IMR-90 (cell line): ENCODE measurements around the gene LRRC7. TPM values are rescaled to one million over a fixed set of nuclear protein-coding genes. Genes with fewer than 3 reads are reported as not detected.

ENCODE experiments used
- ATAC-seq: fragments of 200-7000 bp; cut with Tn5 transposase; 2 replicates; pipeline ENCODE4 v1.9.1; 2020; ENCODE audit warnings: low read depth, mild to moderate bottlenecking, moderate library complexity
- BruUV-seq: library from RNA; stranded (reverse); fragments of 400-500 nt; replicated peaks from 2 replicates; lab custom pipeline; 2021; lab: Mats Ljungman, UMichigan
- CTCF ChIA-PET: fragments of 300-600 bp; formaldehyde crosslinking; extraction: SDS; loops from one replicate; lab custom pipeline; 2021; ENCODE audit warnings: antibody characterized with exemption; lab: Yijun Ruan, JAX
- POLR2A ChIA-PET: fragments of 300-600 bp; sonication (Branson Sonifier 250); formaldehyde crosslinking; loops from one replicate; lab custom pipeline; 2022; ENCODE audit warnings: antibody characterized with exemption; ENCODE audit not compliant: unreplicated experiment; lab: Charles Lee
- DNase-seq: peaks from one replicate; pipeline ENCODE4 v3.0.0; 2013
- H2AFZ ChIP-seq: replicated peaks from 2 replicates; pipeline ENCODE3; 2013; ENCODE audit warnings: low read length, mild to moderate bottlenecking; ENCODE audit not compliant: poor library complexity
- H2AK5ac ChIP-seq: 2 replicates; pipeline ENCODE4 v1.6.1; 2013; ENCODE audit warnings: low read depth, low read length, inconsistent platforms
- H2AK9ac ChIP-seq: replicated peaks from 2 replicates; pipeline ENCODE3; 2013; ENCODE audit warnings: mild to moderate bottlenecking, low read depth, low read length, moderate library complexity; ENCODE audit not compliant: poor library complexity
- H2BK120ac ChIP-seq: 2 replicates; pipeline ENCODE4 v1.6.1; 2013; ENCODE audit warnings: low read depth, low read length, inconsistent platforms
- H2BK15ac ChIP-seq: 3 replicates; pipeline ENCODE4 v1.6.1; 2013; ENCODE audit warnings: low read depth, low read length, inconsistent platforms
- H2BK20ac ChIP-seq: 2 replicates; pipeline ENCODE4 v1.6.1; 2013; ENCODE audit warnings: low read depth, mild to moderate bottlenecking, inconsistent platforms, low read length, moderate library complexity
- H2BK5ac ChIP-seq: 2 replicates; pipeline ENCODE4 v1.6.1; 2013; ENCODE audit warnings: mild to moderate bottlenecking, low read depth, low read length, inconsistent platforms; ENCODE audit not compliant: poor library complexity, severe bottlenecking
- H3K14ac ChIP-seq: replicated peaks from 2 replicates; pipeline ENCODE4 v1.6.1; 2013; ENCODE audit warnings: low read depth, low read length, inconsistent platforms
- H3K18ac ChIP-seq: 2 replicates; pipeline ENCODE4 v1.6.1; 2013; ENCODE audit warnings: low read depth, low read length, control low read depth
- H3K23ac ChIP-seq: 2 replicates; pipeline ENCODE4 v1.6.1; 2013; ENCODE audit warnings: low read depth, low read length, inconsistent platforms
- H3K27ac ChIP-seq: 2 replicates; pipeline ENCODE4 v1.5.1; 2013; ENCODE audit warnings: mild to moderate bottlenecking, control low read depth, low read length; ENCODE audit not compliant: insufficient read depth
- H3K27me3 ChIP-seq: 2 replicates; pipeline ENCODE4 v1.6.1; 2013; ENCODE audit warnings: low read length; ENCODE audit not compliant: control insufficient read depth, insufficient read depth
- H3K36me3 ChIP-seq: 2 replicates; pipeline ENCODE4 v1.6.1; 2013; ENCODE audit warnings: low read length, mixed read lengths; ENCODE audit not compliant: control insufficient read depth, insufficient read depth
- H3K4ac ChIP-seq: 2 replicates; pipeline ENCODE4 v1.6.1; 2013; ENCODE audit warnings: low read depth, low read length, inconsistent platforms
- H3K4me1 ChIP-seq: 2 replicates; pipeline ENCODE4 v1.6.1; 2013; ENCODE audit warnings: low read length, mixed read lengths; ENCODE audit not compliant: control insufficient read depth, insufficient read depth
- H3K4me2 ChIP-seq: 2 replicates; pipeline ENCODE4 v1.6.1; 2013; ENCODE audit warnings: low read depth, mild to moderate bottlenecking, control low read depth, low read length, moderate library complexity
- H3K4me3 ChIP-seq: 2 replicates; pipeline ENCODE4 v1.5.1; 2013; ENCODE audit warnings: low read depth, mild to moderate bottlenecking, control low read depth, low read length, moderate library complexity; ENCODE audit not compliant: insufficient read depth
- H3K56ac ChIP-seq: 2 replicates; pipeline ENCODE4 v1.6.1; 2013; ENCODE audit warnings: low read length, inconsistent platforms; ENCODE audit not compliant: insufficient read depth; ENCODE audit errors: extremely low read depth
- H3K79me1 ChIP-seq, 2 experiments: 2 replicates each; pipeline ENCODE4 v1.6.1; 2013; ENCODE audit warnings: low read length in 2 of 2, inconsistent platforms in 1 of 2, low read depth in 1 of 2
- H3K9ac ChIP-seq: 2 replicates; pipeline ENCODE4 v1.6.1; 2013; ENCODE audit warnings: low read depth, low read length, control low read depth
- H3K9me1 ChIP-seq: 2 replicates; pipeline ENCODE4 v1.6.1; 2013; ENCODE audit warnings: low read length, inconsistent platforms; ENCODE audit not compliant: insufficient read depth
- H3K9me3 ChIP-seq: 2 replicates; pipeline ENCODE4 v1.6.1; 2013; ENCODE audit warnings: low read length; ENCODE audit not compliant: control insufficient read depth, insufficient read depth
- H4K20me1 ChIP-seq: 2 replicates; pipeline ENCODE4 v1.6.1; 2013; ENCODE audit warnings: low read length, inconsistent platforms; ENCODE audit not compliant: insufficient read depth
- H4K5ac ChIP-seq: 2 replicates; pipeline ENCODE4 v1.6.1; 2013; ENCODE audit warnings: mild to moderate bottlenecking, low read depth, low read length, control low read depth
- H4K8ac ChIP-seq, 2 experiments: 2 replicates each; pipeline ENCODE4 v1.6.1; 2013; ENCODE audit warnings: low read depth in 2 of 2, low read length in 2 of 2, control low read depth in 1 of 2, inconsistent platforms in 1 of 2
- H4K91ac ChIP-seq: 2 replicates; pipeline ENCODE4 v1.6.1; 2013; ENCODE audit warnings: low read depth, low read length, inconsistent platforms; ENCODE audit not compliant: insufficient read depth
- BHLHE40 ChIP-seq: fragments of 150-350 bp; IDR thresholded peaks from 2 replicates; pipeline ENCODE4 v1.6.1; 2016; ENCODE audit warnings: mild to moderate bottlenecking, low read depth, low read length
- CHD1 ChIP-seq: IDR thresholded peaks from 2 replicates; pipeline ENCODE4 v1.6.1; 2012; ENCODE audit warnings: low read depth, low read length, improper control_type of control experiment
- CTCF ChIP-seq: conservative IDR thresholded peaks from 2 replicates; pipeline ENCODE4 v1.5.1; 2012; ENCODE audit warnings: mild to moderate bottlenecking, low read depth, low read length, improper control_type of control experiment
- RAD21 ChIP-seq: IDR thresholded peaks from 2 replicates; pipeline ENCODE4 v1.6.1; 2012; ENCODE audit warnings: low read length, improper control_type of control experiment
- SMC3 ChIP-seq: fragments of 150-350 bp; IDR thresholded peaks from 2 replicates; pipeline ENCODE4 v1.6.1; 2016; ENCODE audit warnings: low read depth, mild to moderate bottlenecking, antibody characterized with exemption, low read length, moderate library complexity
- WGBS, 2 experiments: methylation state at CpG; one replicate each; pipeline versions ENCODE4 v1.1.5 to v1.1.7; 2013; ENCODE audit warnings: missing lambda C conversion rate in 2 of 2; ENCODE audit not compliant: insufficient read length in 1 of 2; ENCODE audit errors: extremely low coverage in 2 of 2; 5-methylcytosine and 5-hydroxymethylcytosine counted together
- dilution Hi-C: fragments of 300-500 bp; cut with HindIII; formaldehyde crosslinking; loops from one replicate; pipeline ENCODE4 v1.14.3; 2018; ENCODE audit warnings: low sequenced_read_pairs; ENCODE audit not compliant: unreplicated experiment
- in situ Hi-C: fragments of 300-500 bp; cut with MboI; formaldehyde crosslinking; loops from 3 replicates; pipeline ENCODE4 v1.14.3; 2019; ENCODE audit warnings: low sequenced_read_pairs, inconsistent platforms, mixed read lengths
- intact Hi-C: fragments of 100-400 bp; cut with micrococcal nuclease; formaldehyde crosslinking; loops from 2 replicates; pipeline ENCODE4 v1.10.0; 2022
- polyA plus RNA-seq, 3 experiments: library from polyadenylated mRNA; depleted of rRNA; stranded (reverse); fragments of >200 nt; gene quantifications; 2 replicates each; pipeline ENCODE4 v1.2.3, GENCODE V29; 2012; ENCODE audit warnings: low replicate concordance in 1 of 3
- total RNA-seq: library from RNA; depleted of rRNA; stranded (reverse); fragments of >200 nt; gene quantifications from 2 replicates; pipeline ENCODE4 v1.2.3, GENCODE V29; 2012

The LRRC7 gene
- total and polyA plus RNA-seq, 2 of the 4 experiments (the other 2 are of a cell fraction), result under 0.01 to 0.02 TPM

GRCh38 chr1:70034403-70034802, 466.7 kb downstream of the LRRC7 start:
- H2BK15ac ChIP-seq, result no peak overlapping the region
- intact Hi-C loops, result loop anchor here (2.0 to 10.0 kb wide), 3 partner anchors 98 to 190 kb away; partner anchors contain the start of gene SRSF11
- H3K14ac ChIP-seq, result no peak overlapping the region
- H3K27me3 ChIP-seq, result no peaks in the 10 kb centered on the region; the same call in 1 of the 2 replicates
- no peak overlapping the region for H2BK20ac ChIP-seq
- no peak overlapping the region for H3K9ac ChIP-seq
- H3K4me1 ChIP-seq, result no peaks in the 10 kb centered on the region
- TF ChIP-seq CTCF (peak; percentile 67), SMC3 (peak; percentile 76), BHLHE40 (no peak), CHD1 (no peak), RAD21 (peak; percentile 77)
- peak overlapping the region; percentile 65 for H2AFZ ChIP-seq
- H4K5ac ChIP-seq, result no peak overlapping the region
- no peak overlapping the region for H4K8ac ChIP-seq
- no peak overlapping the region for H2AK5ac ChIP-seq
- no peak overlapping the region for H3K56ac ChIP-seq
- dilution Hi-C loops, result no loop called here
- H2BK5ac ChIP-seq, result no peak overlapping the region
- no peak overlapping the region for H3K27ac ChIP-seq
- WGBS, 2 experiments, result no CpG with 5 or more reads among the region's 3 CpGs
- H3K36me3 ChIP-seq, result no peaks in the 10 kb centered on the region
- no peak overlapping the region for H3K4ac ChIP-seq
- H3K4me3 ChIP-seq, result no peak overlapping the region
- H3K9me3 ChIP-seq, result no peaks in the 10 kb centered on the region
- ATAC-seq, result peak; percentile 79
- H3K4me2 ChIP-seq, result no peak overlapping the region
- H3K18ac ChIP-seq, result no peak overlapping the region
- H2BK120ac ChIP-seq, result no peak overlapping the region
- peak; percentile 77 for DNase-seq
- H4K20me1 ChIP-seq, result no peaks in the 10 kb centered on the region
- H3K9me1 ChIP-seq, result no peaks in the 10 kb centered on the region
- H2AK9ac ChIP-seq, result no peak overlapping the region
- H3K79me1 ChIP-seq, result no peaks in the 10 kb centered on the region
- in situ Hi-C loops, result loop anchor here (25.0 kb wide), 1 partner anchor 103 kb away; no protein-coding TSS in a partner anchor
- no peak overlapping the region for H4K91ac ChIP-seq
- no peak overlapping the region for H3K23ac ChIP-seq
- CTCF ChIA-PET, result interaction anchor here (0.5 to 1.9 kb wide), 7 partner anchors 12 to 156 kb away, joined by 3 to 10 read pairs (median 4); no protein-coding TSS in a partner anchor
- POLR2A ChIA-PET, result no interaction called here
- no TSS peak for BruUV-seq
